Ecto neural progenitor cell (in vitro differentiated cells): ENCODE data around the gene EIF1.

Source experiments
- DNase-seq: peaks from one replicate; pipeline ENCODE4 v3.0.0-alpha.2; 2018; ENCODE audit warnings: low spot score

Gene EIF1

DNA sequence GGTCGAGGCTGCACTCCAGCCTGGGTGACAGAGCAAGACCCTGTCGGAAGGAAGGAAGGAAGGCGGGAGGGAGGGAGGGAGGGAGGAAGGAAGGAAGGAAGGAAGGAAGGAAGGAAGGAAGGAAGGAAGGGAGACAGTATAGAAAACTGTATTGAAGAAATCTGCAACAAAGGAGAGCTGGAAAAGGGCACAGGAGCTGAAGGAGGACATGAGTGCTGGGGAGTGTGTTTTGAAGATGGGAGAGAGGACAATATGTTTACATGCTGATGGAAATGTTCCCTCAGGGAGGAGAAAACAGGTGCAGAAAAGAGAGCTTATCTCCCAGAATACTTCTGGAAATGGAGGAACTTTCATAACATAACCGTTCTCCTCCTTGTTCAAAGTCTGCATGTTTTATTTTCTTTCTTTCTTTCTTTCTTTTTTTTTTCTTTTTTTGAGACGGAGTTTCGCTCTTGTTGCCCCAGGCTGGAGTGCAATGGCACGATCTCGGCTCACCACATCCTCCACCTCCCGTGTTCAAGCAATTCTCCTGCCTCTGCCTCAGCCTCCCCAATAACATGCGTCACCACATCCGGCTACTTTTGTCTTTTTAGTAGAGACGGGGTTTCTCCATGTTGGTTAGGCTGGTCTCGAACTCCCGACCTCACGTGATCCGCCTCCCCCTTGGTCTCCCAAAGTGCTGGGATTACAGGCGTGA is 48.4 kb downstream of the EIF1 start:
- no peak for DNase-seq

DNA sequence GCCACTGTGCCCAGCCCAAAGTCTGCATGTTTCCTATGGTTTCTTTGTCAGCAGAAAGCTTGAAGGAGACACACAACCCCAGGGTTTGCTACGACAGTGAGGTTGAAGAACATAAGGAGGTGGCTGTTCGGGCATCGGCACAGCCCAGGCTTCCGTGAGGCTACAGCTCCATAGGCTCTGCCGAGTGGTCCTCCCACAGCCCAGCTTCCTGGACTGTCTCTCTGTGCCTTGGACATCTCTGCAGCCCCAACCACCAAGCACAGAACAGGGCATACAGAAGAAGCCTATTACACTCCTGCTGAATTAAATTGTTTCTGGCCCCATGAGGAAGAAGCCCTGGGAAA is 49.0 kb downstream of the EIF1 start:
- no peak for DNase-seq

DNA sequence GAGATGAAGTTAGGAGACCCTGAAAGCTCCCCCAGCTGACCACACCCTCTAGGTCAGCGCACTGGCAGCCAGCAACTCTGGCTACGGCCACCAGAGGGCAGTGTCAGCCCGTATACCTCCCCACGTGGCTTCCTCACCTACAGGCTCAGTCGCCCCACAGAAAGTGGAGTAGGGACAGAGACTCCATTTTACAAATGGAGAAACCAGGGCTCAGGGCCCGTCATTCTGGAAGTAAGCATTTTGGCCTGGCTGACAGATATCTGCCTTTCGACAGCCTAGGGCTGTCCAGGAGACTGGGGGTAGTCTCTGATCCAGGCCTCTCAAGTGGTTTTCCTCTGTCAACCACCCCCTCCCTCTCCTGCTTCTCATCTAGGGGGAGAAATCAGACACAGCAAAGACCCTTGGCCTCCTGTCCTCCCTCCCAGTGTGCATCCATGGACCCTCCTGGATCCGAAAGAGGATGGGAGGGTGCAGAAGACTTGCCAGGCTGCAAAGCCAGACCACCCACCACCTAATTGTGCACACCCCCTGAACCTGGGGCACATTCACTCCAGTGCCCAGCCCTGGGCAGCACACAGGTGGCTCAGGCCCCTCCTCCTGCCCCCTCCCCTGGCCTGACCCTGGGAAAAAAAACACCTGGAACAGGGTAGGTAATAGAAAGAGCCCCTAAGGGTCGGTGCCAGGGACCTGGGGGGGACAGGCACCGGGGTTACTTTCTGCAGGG is 49.6 kb downstream of the EIF1 start:
- peak; percentile 96 for DNase-seq

DNA sequence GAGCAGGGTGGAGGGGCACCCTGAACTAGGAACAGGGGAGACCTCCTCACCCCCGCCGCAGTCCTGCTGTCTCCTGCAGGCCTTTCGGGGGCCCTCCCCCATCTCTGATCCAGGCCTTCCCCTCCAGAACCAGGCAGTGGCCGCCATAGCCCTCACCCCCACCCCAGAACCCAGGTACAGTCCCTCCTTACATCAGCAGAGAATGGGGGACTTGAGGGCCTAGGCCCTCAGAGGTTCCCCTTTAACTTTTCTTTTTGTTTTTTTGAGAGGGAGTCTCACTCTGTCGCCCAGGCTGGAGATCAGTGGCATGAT is 50.1 kb downstream of the EIF1 start:
- no peak for DNase-seq

DNA sequence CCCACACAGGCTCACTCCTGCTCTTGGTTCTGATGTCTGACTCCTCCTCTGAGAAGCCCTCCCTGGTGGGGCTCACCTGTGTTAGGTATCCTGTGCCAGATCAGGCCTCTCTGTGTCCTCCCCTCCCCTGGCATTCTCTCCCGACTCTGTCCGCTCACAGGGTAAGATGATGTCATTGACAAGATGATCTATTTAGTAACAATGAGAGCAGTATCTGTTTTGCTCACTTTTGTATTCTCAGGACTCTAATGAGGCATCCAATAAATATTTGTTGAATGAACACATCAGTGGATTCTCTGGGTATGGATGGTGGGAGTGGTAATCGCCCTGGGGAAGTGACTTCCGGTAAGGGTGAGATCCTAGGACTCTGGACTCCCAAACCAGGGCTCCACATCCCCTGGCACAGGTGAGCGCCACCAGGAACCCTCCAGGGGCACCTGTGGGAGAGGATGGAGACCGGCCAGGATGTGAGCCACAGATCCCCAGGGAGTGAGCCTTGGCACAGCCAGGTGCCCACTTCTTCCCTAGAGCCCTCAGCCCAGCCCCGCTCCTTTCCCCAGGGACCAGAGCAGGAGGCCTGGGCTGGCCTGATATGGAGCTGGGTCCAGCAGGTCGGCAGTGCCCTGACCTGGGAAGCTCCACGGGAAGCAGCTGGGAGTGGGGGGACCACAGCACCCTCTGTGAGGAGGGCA is 51.1 kb downstream of the EIF1 start:
- no peak for DNase-seq

DNA sequence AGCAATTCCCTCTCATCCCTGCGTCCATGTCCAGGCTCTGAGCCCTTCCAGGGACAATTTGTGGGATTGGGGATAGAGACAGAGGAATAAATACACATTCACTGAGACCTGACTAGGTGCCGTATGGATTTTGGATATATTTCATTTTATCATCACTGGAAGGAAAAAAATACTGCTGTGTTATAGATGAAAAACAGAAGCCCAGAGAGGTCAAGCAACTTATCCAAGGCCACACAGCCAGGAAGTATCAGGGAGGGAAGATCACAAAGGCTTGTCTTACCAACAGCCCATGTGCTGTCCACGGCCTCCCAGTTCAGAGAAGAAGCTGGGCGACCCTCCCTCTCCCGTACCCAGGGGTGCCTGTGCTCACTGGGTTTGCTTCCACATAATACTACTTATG is 51.8 kb downstream of the EIF1 start:
- DNase-seq = no peak

DNA sequence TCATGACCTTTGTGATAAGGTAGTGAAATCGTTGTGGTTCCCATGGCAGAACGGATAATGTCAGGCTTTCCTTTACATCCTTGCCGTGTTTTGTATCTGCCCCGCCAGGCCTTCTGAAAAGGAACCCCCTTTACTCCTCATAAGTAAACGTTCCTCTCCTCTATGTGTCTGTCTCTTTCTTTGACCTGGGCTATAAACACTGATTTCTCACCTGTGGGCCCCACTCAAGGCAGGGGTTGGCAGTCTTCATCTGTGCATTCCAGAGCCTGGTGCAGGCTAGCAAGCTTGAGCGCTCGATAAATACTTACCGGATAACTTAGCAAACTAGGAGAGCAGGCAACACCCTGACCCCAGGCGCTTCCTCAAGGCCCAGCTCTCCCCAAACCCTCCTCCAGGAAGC is 53.0 kb downstream of the EIF1 start:
- no peak for DNase-seq
